GM18861 (cell line): Measurements from ENCODE around the gene TRIP4.
A peak's percentile ranks its signal among the peaks of the same experiment; 100 is the strongest.
"Not testable (repeated sequence)": the region's sequence is repeated elsewhere in the genome, so short reads cannot be mapped to it uniquely, and the experiment has no call there.

ENCODE experiments used
- ATAC-seq: cut with Tn5 transposase; IDR thresholded peaks from one replicate; pipeline ENCODE4 v1.9.1; 2021; ENCODE audit not compliant: unreplicated experiment

The TRIP4 gene

DNA sequence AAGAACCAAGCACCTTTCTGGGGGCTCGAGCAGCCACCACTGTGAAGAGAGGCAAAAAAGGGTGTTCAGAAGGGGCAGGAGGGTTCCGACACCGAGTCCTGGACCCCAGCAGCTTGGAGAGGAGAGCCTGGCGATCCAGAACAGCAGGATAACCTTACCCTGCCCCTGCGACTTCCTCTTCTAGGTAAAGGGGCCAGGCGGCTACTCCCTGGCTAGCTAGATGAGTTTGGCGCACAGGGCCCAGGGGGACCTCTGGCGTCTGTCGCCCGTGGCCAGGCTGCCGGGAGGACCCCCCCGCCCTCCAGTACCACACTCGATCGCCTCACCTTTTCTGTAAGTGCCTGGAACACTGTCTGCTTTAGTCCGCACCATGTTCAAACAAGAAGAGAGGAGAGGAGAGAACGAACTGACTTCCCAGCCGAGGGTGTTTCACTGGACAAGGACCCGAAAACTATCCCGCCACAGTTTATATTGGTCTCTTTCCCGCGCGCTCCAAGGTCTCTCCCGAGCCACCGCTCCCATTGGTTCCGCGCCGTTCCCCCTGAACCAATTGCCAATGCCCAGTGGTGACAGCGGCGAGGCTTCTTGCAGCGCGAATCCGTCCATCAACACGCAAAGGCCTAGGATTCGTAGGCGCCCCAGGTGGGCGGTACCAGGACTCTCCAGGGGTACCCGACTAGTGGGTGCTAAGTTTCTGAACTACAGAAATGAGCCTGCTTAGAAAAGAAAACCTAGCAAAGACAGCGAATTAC is 6.5 kb upstream of the TRIP4 start, which contains the start of gene PCLAF:
TSS of gene PCLAF (minus strand) at position 442 of the 752 bp plus-strand sequence. CDS start at position 372, 70 bp downstream.
- peak; percentile 94 for ATAC-seq

DNA sequence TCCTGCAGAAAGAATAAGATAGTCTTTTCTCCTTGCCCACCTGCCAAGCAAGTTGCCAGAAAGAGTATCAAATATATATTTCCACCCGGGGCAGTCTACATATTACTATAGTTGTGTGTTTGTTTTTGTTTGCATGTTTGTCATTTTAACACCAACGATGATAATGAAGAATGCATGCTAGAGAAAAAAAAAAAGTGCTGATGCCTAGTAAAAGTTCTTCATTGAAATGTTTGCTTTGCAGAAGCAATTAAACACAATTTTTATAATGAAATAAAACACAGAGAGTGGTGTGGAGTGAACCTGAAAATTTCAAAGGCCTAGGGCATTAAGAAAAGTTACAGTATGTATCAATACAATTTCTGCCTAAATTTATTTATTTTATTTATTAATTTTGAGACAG is 3.9 kb upstream of the TRIP4 start:
- ATAC-seq = no peak

DNA sequence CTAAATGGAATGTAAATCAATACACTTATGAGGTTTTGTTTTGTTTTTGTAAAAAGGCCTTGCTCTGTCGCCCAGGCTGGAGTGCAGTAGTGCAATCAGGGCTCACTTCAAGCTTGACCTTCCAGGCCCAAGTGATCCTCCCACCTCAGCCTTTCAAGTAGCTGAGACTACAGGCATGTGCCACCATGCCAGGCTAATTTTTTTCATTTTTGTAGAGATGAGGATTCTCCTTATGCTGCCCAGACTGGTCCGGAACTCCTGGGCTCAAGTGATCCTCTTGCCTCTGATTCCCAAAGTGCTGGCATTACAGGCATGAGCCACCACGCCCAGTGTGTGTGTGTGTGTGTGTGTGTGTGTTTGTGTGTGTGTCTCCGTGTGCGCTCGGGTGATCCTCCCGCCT is 1.3 kb upstream of the TRIP4 start:
- no peak for ATAC-seq

DNA sequence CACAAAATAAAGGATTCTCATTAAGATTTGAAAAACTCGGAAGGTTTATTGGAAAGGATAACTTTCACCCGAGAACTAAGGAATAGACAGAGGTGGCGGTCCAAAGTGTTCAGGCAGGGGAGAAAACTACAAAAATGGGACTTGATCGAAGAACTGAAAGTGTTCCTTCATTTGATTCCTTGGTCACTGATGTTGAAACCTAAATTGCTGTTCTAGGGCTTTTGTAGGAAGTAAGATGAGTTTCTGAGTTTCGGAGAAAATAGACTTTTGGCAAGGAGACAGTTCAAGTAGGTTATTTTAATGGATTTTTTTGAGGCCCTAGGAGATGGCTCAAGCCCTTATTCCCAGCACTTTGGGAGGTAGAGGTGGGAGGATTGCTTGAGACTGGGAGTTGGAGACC is 1.4 kb downstream of the TRIP4 start:
- no peak for ATAC-seq

DNA sequence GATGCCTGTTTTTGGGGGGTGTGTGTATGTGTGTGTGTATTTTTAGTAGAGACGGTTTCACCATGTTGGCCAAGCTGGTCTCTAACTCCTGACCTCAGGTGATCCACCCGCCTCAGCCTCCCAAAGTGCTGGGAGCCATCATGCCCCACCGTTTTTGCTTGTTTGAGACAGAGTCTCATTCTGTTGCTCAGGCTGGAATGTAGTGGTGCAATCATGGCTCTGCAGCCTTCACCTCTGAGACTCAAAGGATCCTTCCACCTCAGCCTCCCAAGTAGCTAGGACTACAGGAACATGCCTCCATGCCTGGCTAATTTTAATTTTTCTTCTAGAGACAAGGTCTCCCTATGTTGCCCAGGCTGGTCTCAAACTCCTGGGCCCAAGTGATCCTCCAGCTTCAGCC is 4.8 kb downstream of the TRIP4 start:
- ATAC-seq = not testable (repeated sequence)

DNA sequence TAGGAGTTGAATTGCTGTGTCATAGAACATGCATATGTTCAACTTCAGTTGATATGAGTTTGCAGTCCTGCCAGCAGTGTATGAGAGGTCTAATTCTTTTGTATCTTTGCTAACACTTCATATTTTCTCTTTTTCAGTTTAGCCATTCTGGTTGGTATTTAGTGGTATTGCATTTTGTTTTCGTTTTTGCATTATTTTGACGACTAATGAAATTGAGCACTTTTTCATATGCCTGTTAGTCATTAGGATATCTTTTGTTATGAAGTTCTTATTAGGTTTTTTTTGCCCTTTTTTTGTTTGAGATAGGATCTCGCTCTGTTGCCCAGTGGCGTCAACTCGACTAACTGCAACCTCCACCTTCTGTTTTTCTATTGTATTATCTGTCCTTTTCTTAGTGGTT is 9.2 kb downstream of the TRIP4 start:
- no peak for ATAC-seq

DNA sequence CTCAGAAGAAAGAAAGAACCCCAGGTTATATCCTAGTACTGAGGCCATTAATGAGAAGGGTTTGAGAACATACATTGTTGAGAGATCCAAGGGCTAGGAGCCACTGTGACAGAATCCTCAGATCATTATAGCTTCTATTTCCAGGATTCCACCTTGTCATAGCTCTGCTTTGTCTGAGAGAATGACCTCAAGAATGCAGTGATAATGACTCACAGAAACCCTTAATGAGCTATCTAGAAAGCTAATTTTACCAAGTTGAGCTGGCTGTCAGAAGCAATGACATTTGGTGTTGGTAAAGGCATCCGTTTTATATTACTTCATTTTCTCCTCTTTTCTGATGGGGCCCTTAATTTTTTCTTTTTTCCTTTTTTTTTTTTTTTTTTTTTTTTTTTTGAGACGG is 10.9 kb downstream of the TRIP4 start:
- no peak for ATAC-seq

DNA sequence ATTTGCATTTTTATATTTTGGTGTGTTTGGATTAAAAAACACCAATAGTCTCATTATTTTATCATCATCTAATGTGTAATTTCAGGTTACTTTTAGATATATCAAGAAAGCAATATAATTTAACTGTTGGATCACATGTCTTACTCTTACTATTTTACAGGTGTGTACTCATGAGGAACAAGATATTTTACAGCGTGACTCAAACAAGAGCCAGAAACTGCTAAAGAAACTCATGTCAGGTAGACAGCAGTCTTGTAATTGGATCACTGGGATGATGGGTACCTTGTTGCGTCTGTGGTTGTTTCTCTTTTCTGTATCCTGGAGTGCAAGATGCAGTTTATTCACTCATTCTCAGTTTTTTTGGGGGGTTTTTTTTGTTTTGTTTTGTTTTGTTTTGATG is 12.9 kb downstream of the TRIP4 start:
- no peak for ATAC-seq

DNA sequence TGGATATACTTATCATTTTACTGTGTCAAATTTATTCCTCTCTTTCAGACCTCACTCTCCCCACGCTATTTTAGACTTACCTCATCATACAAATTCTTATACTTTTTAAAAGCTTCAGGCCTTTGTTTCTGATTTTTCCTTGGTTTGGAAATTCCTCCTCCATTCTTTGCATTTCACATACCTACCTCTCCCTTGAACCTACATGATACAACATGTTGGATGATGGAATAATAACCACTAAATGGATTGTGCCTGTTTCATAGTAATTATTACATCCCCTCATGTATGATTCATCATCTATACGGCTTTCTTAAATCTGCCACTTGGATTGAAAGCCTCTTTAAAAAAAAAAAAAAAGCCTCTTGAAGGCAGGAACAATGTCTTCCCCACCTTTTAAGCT is 24.6 kb downstream of the TRIP4 start:
- no peak for ATAC-seq

DNA sequence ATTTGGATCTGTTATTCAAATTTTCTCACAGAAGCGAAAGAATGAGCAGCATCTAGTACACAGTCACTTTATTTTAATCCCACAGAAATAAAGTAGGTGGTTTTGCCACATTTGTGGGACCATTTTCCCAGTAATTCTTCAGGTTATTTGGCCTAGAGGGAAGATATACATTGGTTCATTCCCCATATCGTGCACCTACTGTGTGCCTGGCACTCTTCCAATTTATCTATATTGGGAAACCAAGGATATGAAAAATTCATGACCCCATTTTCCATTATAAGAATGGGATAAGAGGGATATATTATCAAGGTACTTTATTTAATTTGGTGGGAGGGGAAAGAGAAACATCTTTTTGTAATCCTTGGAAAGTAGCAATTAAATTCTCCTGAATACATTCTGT is 35.1 kb downstream of the TRIP4 start:
- no peak for ATAC-seq

DNA sequence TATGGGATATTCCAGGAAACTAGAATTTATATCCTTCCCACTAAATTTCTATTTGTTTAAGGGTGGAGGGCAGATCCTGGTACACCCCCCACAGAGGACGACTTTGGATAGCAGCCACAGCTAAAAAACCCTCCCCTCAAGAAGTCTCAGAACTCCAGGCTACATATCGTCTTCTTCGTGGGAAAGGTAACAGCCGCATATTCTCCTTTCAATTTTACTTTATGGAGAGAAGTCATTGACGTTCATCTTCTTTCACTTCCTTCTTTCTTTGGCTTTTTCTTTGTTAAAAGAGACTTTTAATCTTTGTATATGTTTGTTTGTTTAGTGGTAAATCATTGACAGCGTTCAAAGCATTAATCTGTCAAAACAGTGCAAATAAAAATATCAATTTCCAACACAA is 36.3 kb downstream of the TRIP4 start:
- no peak for ATAC-seq

DNA sequence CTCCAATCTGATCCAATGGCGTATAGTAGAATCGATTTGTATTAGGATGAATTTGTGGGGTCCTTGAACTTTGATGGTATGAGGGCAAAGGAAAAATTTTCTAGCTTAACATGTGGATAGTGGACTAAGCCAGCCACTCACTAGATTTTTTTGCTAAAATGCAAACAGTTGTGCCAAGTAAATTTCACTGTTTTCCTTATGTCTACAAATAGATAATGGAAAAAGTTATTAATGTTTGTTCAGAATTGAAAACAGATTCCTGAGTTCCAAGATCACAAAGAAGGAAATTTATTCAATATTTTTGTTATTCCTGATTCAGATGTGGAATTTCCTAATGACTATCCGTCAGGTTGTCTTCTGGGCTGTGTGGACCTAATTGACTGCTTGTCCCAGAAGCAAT is 37.6 kb downstream of the TRIP4 start:
- no peak for ATAC-seq

DNA sequence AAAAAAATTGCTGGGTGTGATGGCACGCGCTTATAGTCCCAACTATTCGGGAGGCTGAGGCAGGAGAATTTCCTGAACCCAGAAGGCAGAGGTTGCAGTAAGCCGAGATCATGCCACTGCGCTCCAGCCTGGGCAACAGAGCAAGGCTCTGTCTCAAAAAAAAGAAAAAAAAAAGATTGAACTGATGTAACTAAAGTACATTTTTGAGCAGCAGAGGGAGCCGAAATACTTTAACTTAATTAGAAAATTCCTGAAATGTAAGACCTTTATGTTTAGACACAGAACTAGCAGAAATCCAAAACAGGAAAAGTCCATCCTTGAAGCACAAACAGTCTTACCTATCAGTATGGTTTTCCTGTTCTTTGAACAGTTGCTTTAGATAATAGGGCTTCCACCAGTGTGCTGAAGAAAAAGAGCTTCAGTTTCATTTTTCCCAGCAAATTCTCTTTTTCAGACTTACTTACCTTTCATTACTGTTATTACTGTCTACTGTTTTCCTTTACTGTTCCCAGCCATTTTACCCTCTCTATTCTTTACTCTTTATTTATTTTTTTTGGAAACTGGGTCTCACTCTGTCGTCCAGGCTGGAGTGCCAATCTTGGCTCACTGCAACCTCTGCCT is 39.3 kb downstream of the TRIP4 start:
- no peak for ATAC-seq

DNA sequence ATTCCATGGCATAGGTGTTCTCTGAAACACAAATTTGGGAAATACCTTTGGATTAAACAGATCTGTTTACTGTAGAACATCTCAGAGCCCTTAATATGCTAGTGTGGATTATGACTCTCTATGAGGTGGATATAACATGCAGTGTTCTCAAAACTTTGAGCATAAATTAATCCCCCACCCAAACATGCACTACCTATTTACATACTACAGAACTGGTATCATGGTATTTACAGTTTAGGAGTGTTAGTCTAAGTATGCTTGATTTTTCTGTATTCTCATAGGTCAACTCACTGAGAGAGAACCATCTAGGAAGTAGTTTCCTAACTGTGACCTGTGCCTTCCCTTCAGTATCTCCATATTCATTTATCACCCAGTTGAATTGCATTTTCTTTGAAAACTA is 41.8 kb downstream of the TRIP4 start:
- ATAC-seq = no peak

DNA sequence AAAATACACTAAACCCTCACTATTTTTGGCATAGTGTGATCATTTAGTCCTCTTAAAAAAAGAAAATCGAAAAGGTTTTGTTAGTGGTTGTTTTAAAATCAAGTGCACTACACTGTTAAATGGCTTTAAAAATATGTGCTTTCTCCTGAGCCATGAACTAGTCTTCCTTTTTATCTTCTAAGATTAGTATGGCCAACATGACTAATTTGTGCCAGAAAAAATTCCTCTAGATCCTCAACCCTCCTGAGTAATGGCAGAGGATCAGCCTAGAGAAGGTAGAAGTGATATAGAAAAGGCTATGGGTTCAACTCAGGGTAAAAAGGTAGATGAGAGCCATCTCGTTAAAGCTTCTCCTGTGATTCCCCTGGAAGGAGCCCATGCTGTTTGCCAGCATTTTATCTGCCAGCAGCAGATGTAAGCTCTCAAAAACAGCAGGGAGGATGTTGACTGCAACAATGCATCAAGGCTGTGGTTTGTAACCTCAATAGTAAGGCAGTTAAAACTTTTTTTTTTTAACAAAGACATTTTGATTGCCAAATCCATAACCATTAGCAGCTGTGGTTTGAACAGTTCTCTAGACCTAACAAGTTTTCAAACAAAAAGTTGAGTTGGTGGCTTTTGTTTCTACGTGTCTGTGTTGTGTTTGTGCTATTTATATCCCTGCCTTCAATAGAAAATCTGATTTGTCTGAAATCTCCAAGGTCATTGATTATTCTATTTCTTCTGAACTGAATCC is 42.5 kb downstream of the TRIP4 start:
- ATAC-seq = no peak

DNA sequence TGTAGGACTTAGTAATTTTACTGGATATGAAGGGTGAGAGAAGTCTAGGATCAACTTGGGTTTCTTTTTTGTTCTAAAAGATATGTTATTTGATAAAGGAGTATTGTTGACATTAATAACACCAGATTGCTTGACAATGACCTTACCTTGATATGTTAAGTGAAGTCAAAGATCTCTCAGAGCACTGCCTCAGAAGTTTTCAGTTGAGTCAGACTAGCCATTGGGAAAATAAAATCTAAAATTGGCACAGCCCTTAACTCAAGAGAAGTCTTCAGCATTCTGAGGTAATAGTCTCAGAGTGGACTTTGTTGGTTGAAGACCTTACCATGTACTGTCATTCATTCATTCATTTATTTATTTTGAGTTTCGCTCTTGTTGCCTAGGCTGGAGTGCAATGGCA is 50.3 kb downstream of the TRIP4 start:
- ATAC-seq = no peak

DNA sequence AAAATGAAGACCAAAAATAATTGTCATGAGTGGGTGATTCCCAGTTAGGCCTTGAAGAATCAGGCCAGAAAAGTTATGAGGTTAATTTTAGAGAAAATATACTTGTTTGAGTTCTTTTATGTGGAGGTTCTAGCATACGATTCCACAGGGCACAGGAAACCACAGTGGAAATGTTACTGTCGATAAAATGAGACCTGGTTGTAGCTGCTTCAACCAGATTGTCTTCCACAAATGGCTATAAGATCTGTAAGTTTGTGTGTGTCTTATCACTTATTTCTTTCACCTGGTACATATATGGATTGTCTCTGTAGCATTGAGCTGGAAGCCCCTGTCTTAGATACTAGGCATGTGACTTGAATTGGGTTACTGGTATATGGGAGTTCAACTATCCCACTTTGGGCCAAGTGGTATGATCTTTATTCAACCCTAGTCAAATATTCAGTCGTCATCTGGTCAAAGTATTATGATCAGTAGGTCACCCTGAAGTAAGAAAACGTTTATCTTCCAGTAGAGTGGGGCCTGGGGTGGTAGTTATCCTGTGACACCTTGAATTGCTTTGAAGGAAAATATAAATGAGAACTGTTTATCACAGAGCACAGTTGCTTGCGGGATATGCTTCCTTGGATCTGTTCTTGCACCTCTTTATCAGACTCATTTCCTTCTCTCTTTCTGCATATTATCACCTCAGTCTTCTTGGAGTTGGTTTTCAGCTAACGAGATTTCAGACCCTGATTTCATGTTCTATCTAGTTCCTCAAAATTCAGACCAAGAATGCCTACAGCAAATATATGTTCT is 51.2 kb downstream of the TRIP4 start:
- ATAC-seq = no peak

DNA sequence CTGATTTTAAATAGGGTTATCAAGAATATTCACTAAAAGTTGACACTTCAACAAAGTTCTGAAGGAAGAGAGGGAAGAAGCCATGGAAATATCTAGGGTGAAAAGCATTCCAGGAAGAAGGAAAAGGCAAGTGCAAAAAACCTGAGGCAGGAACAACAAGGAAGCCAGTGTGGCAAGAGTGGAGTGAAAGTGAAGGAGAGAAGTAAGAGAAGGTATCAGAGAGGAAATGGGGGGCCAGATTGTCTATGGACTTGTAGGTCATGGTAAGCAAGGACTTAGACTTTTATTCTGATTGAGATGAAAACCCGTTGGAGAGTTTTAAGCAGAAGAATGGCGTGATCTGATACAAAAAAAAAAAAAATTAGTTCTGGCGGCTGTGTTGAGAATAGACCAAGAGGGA is 54.2 kb downstream of the TRIP4 start:
- no peak for ATAC-seq

DNA sequence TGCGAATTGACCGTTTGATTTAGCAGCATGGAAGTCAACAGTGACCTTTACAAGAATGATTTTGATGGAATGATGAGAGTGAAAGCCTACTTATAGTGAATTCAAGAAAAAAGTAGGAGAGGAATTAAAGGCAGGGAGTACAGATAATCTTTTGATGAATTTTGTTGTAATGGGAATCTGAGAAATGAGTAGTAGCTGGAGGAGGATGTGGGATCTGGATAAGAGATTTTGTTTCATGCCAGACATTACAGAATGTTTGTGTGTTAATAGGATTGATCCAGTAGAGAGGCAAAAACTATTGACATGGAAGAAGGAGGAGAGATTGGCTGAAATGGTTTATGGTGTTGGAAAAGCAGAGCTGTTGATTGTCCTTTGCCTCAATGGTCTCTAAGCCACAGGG is 55.4 kb downstream of the TRIP4 start:
- ATAC-seq = no peak

DNA sequence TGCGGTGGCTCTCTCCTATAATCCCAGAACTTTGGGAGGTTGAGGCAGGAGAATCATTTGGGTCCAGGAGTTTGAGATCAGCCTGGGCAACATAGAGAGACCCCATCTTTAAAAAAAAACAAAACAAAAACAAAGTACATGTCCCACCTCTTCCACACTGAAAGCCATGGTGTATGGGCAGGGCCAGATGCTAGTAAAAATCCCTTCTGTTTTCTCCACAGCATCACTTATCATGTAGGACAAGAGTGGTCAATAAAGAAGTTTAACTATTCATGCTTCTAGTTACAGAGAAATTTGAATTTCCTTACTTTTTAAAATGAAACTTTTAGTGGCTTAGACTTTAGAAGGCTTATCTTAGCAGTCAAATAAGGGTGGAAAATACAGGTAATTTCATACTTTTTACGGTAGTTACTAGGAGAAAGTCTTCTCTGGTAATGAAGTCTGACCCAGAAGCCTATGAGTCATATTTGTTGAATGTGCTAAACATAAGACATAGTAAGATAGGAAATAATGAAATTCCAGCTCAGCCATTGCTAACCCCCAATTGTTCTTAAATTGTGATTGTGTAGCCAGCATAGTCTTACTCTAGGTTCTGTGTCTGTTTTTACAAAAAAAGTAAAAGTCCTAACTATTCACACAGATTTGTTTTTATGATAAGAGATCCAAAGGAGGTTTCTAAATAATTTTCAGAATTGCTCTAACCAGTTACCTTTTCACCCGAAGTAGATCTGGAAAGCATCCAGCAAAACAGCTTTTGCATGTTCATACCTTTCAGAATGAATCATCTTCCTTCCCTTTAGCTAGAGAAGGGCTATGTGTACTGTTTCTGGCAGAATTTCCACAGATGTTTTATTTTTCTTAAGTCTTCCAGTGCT is 56.3 kb downstream of the TRIP4 start:
- ATAC-seq = peak; percentile 62
